NCI-H2227 treated with DMSO at 0.1 percent for 48 hours (cell line): ENCODE measurements around the gene C20orf144.
"Not testable (repeated sequence)": the region's sequence is repeated elsewhere in the genome, so short reads cannot be mapped to it uniquely, and the experiment has no call there.

Experiments used
- DNase-seq: peaks from one replicate; lab custom pipeline; 2025; lab: John Stamatoyannopoulos, UW

C20orf144 gene

GRCh38 chr20:33697129-33697528 lies 35.0 kb downstream of the C20orf144 start:
- no peak for DNase-seq

GRCh38 chr20:33698966-33699365 lies 36.8 kb downstream of the C20orf144 start:
- not testable (repeated sequence) for DNase-seq

DNA sequence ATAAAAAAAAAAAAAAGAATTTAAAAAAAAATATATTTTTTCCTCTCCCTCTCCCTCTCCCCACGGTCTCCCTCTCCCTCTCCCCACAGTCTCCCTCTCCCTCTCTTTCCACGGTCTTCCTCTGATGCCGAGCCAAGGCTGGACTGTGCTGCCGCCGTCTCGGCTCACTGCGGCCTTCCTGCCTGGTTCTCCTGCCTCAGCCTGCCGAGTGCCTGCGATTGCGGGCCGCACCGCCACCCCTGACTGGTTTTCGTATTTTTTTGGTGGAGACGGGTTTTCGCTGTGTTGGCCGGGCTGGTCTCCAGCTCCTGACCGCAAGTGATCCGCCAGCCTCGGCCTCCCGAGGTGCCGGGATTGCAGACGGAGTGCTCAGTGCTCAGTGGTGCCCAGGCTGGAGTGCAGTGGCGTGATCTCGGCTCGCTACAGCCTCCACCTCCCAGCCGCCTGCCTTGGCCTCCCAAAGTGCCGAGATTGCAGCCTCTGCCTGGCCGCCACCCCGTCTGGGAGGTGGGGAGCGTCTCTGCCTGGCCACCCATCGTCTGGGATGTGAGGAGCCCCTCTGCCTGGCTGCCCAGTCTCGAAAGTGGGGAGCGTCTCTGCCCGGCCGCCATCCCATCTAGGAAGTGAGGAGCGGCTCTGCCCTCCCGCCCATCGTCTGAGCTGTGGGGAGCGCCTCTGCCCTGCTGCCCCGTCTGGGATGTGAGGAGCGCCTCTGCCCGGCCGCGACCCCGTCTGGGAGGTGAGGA lies 38.7 kb downstream of the C20orf144 start:
- not testable (repeated sequence) for DNase-seq

GRCh38 chr20:33701629-33702450 lies 39.7 kb downstream of the C20orf144 start:
- DNase-seq: no peak

GRCh38 chr20:33702861-33703260 lies 40.7 kb downstream of the C20orf144 start:
- no peak for DNase-seq

DNA sequence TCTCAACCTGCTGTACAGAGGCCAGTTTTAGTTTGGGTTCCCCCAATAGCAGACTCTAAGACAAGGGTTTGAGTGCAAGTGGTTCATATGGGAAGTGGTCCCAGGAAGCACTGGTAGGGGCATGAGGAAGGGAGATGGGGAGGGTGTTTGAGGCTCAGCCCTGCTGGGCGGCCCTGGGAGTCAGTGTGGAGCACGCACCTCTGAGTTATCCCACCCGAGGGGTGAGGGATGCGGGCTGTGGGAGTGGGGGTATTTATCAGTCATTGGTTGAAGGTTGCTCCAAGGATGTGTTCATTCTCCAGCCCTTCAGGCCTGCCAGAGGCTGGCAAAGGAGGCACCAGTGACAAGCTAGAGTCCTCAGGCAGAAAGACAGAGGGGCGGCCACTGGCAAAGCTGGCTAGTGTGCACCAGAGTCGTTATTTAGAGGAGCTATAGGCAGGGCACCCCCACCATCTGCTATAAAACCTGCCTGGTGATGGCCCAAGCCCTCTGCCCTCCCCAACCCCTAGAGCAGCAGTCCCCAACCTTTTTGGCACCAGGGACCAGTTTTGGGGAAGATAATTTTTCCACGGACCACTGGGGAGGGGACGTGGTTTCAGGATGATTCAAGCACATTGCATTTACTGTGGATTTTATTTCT lies 41.5 kb downstream of the C20orf144 start:
- no peak for DNase-seq

DNA sequence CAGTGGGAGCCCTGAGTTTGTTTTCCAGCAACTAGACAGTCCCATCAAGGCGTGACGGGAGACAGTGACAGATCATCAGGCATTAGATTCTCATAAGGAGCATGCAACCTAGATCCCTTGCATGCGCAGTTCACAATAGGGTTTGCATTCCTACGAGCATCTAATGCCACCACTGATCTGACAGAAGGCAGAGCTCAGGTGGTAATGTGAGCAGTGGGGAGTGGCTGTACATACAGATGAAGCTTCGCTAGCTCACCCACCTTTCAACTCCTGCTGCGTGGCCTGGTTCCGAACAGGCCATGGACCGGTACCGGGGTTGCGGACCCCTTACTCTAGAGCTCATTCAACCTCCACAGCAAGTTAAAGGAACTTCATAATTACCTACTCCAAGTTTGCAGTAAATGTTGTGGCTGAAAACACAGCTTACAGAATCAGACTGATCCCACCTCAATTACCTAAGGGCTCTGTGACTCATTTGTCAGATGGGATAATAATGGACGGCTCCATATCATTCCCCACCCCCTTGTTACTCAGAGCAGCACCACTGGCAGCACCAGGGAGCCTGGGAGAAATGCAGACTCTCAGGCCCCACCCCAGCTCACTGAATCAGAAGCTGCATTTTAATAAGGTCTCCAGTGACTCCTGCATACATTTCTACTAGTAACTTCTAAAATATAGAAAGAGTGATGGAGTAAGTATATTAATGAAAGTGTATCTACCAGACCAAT lies 42.2 kb downstream of the C20orf144 start:
- DNase-seq: no peak

DNA sequence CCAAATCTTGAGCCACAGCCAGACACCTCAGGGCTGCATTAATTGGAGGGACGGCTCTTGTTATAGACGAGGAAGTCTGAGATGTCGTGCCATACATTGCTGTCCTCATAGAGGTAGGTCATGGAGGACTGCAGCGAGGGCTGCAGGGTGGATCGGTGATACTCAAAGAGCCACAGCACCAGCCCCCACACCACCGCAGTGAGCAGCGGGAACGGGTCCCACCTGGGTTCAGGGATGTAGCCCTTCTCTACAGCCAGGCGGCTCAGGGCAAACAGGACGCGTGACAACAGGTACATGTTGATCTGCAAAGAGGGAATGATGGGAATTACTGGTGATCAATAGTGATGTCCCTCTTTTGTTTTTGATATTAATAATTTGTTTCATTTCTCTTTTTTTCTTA lies 45.5 kb downstream of the C20orf144 start:
- DNase-seq: no peak

- DNase-seq: no peak
These were observed 47.3 kb downstream of the C20orf144 start for GRCh38 chr20:33709398-33709797.

GRCh38 chr20:33709905-33710541 lies 47.9 kb downstream of the C20orf144 start:
- DNase-seq: no peak

- no peak for DNase-seq
These were observed 48.7 kb downstream of the C20orf144 start for GRCh38 chr20:33710681-33711445.

DNA sequence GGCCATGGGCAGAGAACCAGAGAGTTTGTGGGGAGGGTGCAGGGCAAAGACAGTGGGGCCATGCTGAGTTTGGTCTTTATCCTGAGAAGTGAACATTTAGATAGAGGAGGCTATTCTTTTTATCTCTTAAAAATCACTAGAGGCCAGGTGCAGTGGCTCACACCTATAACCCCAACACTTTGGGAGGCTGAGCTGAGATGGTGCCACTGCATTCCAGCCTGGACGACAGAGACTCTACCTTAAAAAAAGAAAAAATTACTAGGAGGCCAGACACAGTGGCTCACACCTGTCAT lies 49.3 kb downstream of the C20orf144 start:
- no peak for DNase-seq
